ENCODE data around the gene BIN2.
"Not testable (repeated sequence)": the region's sequence is repeated elsewhere in the genome, so short reads cannot be mapped to it uniquely, and the experiment has no call there.

BIN2 gene

DNA sequence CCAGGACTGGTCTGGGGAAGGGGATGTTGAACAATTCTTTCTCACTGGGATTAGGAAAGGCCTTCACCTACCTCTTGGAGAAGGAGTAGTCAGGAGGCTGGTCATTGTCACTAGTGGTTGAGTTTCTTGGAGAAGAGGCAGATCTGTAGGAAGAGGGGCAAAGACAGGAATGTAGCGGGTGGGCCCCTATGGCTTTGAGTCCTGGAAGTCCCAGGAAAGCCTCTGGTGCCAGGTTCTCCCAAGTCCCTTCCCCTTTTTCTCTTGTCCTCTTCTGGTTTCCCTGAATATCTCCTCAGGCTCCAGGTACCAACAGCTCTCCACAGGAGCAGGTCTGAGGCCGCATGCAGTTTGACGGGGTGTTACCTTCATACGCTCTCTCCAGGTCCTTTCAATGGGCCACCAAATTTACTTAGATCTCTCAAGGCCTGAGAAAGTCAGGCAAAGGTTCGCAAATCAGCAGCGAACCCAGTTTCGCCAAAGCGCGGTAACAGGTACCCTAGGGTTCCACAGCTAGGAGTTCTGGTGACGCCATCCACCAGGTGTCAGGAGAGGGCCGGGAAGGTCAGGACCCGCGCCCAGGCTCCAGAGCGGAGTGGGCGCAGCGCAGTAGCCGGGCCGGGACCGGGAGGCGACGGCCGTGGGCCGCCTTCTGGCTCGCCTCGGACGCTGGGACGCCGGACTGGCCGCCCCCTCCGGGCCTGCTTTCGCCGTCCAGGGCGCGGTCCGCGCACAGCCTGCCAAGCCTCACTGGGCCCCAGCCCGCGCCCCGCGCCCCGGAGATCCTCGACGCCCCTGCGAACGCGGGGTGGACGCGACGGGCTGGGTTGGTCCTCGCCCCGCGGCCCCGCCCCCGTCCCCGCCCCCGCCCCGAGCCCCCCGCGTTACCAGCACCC lies 54.6 kb downstream of the BIN2 start:
- H3K36me3 ChIP-seq (ENCODE audit: insufficient read depth, low read depth, low read length): no peaks in the 10 kb centered on the region
- H3K9ac ChIP-seq (ENCODE audit: low read depth, low read length): no peak overlapping the region
- peaks cover 31% of the 10 kb centered on the region for H3K27me3 ChIP-seq (ENCODE audit: insufficient read depth, low read length)
- H3K4me3 ChIP-seq (ENCODE audit: low read length): peak overlapping the region; percentile 78
- no peak overlapping the region for H3K27ac ChIP-seq (ENCODE audit: low read length)
- no peaks in the 10 kb centered on the region for H3K9me3 ChIP-seq (ENCODE audit: insufficient read depth, low read depth, low read length)
- H3K4me1 ChIP-seq (ENCODE audit: insufficient read depth, low read length): peaks cover 8% of the 10 kb centered on the region

DNA sequence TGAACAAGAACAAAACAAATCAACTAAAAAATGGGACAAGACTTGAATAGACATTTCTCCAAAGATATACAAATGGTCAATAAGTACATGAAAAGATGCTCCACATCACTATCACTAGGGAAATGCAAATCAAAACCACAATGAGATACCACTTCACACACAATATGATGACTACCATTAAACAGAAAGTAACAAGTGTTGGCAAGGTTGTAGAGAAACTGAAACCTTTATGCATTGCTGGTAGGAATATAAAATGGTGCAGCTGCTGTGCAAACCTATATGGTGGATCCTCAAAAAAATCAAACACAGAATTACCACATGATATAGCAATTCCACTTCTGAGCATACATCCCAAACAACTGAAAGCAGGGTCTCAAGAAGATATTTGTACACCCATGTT lies 59.0 kb downstream of the BIN2 start:
- no peak overlapping the region for H3K27ac ChIP-seq (ENCODE audit: low read length)
- H3K36me3 ChIP-seq (ENCODE audit: insufficient read depth, low read depth, low read length): no peaks in the 10 kb centered on the region
- H3K4me3 ChIP-seq (ENCODE audit: low read length): no peak overlapping the region
- peaks cover 3% of the 10 kb centered on the region for H3K4me1 ChIP-seq (ENCODE audit: insufficient read depth, low read length)
- H3K9me3 ChIP-seq (ENCODE audit: insufficient read depth, low read depth, low read length): no peaks in the 10 kb centered on the region
- peaks cover 11% of the 10 kb centered on the region; the same call in 1 of the 2 replicates for H3K27me3 ChIP-seq (ENCODE audit: insufficient read depth, low read length)
- no peak overlapping the region for H3K9ac ChIP-seq (ENCODE audit: low read depth, low read length)

GRCh38 chr12:51264297-51264696 lies 59.7 kb downstream of the BIN2 start:
- Histone ChIP-seq H3K36me3 (ENCODE audit: insufficient read depth, low read depth, low read length) (no peaks in the 10 kb centered on the region), H3K27ac (ENCODE audit: low read length) (no peak overlapping the region), H3K4me1 (ENCODE audit: insufficient read depth, low read length) (peaks cover 3% of the 10 kb centered on the region), H3K9me3 (ENCODE audit: insufficient read depth, low read depth, low read length) (no peaks in the 10 kb centered on the region), H3K4me3 (ENCODE audit: low read length) (no peak overlapping the region), H3K27me3 (ENCODE audit: insufficient read depth, low read length) (peaks cover 8% of the 10 kb centered on the region; the same call in 1 of the 2 replicates), H3K9ac (ENCODE audit: low read depth, low read length) (no peak overlapping the region)

- no peaks in the 10 kb centered on the region for H3K9me3 ChIP-seq (ENCODE audit: insufficient read depth, low read depth, low read length)
- H3K9ac ChIP-seq (ENCODE audit: low read depth, low read length): no peak overlapping the region
- no peak overlapping the region for H3K4me3 ChIP-seq (ENCODE audit: low read length)
- H3K36me3 ChIP-seq (ENCODE audit: insufficient read depth, low read depth, low read length): no peaks in the 10 kb centered on the region
- no peaks in the 10 kb centered on the region for H3K27me3 ChIP-seq (ENCODE audit: insufficient read depth, low read length)
- H3K27ac ChIP-seq (ENCODE audit: low read length): no peak overlapping the region
- H3K4me1 ChIP-seq (ENCODE audit: insufficient read depth, low read length): peaks cover 3% of the 10 kb centered on the region; the same call in 1 of the 2 replicates
Observed at GRCh38 chr12:51263341-51263740, 60.6 kb downstream of the BIN2 start.

DNA sequence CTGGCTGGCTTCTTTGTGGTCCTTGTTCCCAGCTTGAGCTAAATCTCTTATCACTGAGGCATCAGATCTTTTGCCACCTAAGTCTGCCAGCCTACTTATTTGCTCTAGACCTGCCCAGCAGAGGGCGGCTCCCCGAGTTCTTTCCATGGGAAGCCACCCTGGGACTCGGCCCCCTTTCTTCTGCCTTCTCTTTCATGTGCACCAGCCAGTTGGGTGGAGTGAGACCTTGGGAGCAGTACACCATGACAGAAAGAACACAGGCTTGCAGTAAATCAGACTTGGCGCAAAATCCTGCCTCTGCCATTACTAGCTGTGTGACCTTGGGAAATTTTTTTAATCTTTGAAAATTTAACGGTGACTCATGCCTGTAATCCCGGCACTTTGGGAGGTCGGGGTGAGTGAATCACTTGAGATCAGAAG lies 61.2 kb downstream of the BIN2 start:
- Histone ChIP-seq H3K9ac (ENCODE audit: low read depth, low read length) (no peak overlapping the region), H3K4me3 (ENCODE audit: low read length) (no peak overlapping the region), H3K27ac (ENCODE audit: low read length) (no peak overlapping the region), H3K4me1 (ENCODE audit: insufficient read depth, low read length) (peaks cover 3% of the 10 kb centered on the region; the same call in 1 of the 2 replicates), H3K36me3 (ENCODE audit: insufficient read depth, low read depth, low read length) (no peaks in the 10 kb centered on the region), H3K9me3 (ENCODE audit: insufficient read depth, low read depth, low read length) (no peaks in the 10 kb centered on the region), H3K27me3 (ENCODE audit: insufficient read depth, low read length) (no peaks in the 10 kb centered on the region)

GRCh38 chr12:51259600-51259999 lies 64.4 kb downstream of the BIN2 start:
- not testable (repeated sequence) for H3K27me3 ChIP-seq (ENCODE audit: insufficient read depth, low read length); H3K36me3 ChIP-seq (ENCODE audit: insufficient read depth, low read depth, low read length); H3K4me3 ChIP-seq (ENCODE audit: low read length)

DNA sequence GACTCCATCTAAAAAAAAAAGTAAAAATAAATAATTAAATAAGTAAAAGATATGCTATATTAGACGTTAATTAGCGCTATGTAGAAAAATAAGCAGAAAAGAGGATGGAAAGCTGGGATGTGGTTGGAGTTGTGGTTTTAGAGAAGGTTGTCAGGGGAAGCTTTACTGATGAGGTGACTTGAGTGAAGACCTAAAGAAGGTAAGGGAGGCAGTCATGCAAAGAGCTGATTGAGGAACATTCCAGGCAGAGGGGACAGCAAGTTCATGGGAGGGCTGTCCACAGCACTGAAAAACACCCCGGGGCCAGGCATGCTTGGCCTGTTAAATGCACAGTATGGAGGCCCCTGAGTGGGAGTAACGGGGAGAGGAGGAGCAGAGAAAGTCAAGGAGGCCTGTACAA lies 69.4 kb downstream of the BIN2 start:
- H3K36me3 ChIP-seq (ENCODE audit: insufficient read depth, low read depth, low read length): no peaks in the 10 kb centered on the region
- H3K9ac ChIP-seq (ENCODE audit: low read depth, low read length): no peak overlapping the region; the same call in 1 of the 2 replicates
- H3K27ac ChIP-seq (ENCODE audit: low read length): no peak overlapping the region
- no peak overlapping the region for H3K4me3 ChIP-seq (ENCODE audit: low read length)
- no peaks in the 10 kb centered on the region for H3K9me3 ChIP-seq (ENCODE audit: insufficient read depth, low read depth, low read length)
- H3K4me1 ChIP-seq (ENCODE audit: insufficient read depth, low read length): no peaks in the 10 kb centered on the region; the same call in 1 of the 2 replicates
- no peaks in the 10 kb centered on the region for H3K27me3 ChIP-seq (ENCODE audit: insufficient read depth, low read length)

More at GRCh38 chr12:51259600-51259999, 64.4 kb downstream of the BIN2 start:
- not testable (repeated sequence) for H3K4me1 ChIP-seq (ENCODE audit: insufficient read depth, low read length); H3K27ac ChIP-seq (ENCODE audit: low read length); H3K9me3 ChIP-seq (ENCODE audit: insufficient read depth, low read depth, low read length); H3K9ac ChIP-seq (ENCODE audit: low read depth, low read length)

DNA sequence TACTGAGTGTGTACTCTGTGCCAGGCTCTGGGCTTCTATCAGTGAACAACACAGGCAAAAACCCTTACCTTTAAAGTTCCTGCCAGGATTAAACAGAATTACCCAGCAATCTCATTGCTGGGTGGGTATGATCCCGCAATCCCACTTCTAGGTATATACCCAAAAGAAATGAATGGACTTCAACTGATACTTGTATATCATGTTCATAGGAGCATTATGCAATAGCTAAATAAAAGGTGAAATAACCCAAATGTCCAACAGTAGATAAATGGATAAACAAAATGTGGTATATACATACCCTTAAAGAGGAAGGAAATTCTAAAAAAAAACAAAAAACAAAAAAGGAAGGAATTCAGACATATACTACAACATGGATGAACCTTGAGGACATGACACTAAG lies 70.7 kb downstream of the BIN2 start:
- Histone ChIP-seq H3K4me1 (ENCODE audit: insufficient read depth, low read length) (peaks cover 2% of the 10 kb centered on the region; the same call in 1 of the 2 replicates), H3K4me3 (ENCODE audit: low read length) (no peak overlapping the region), H3K9me3 (ENCODE audit: insufficient read depth, low read depth, low read length) (no peaks in the 10 kb centered on the region), H3K27ac (ENCODE audit: low read length) (no peak overlapping the region), H3K36me3 (ENCODE audit: insufficient read depth, low read depth, low read length) (no peaks in the 10 kb centered on the region), H3K27me3 (ENCODE audit: insufficient read depth, low read length) (no peaks in the 10 kb centered on the region), H3K9ac (ENCODE audit: low read depth, low read length) (peak overlapping the region; percentile 64)

- Histone ChIP-seq H3K27me3 (ENCODE audit: insufficient read depth, low read length) (no peaks in the 10 kb centered on the region), H3K27ac (ENCODE audit: low read length) (peak overlapping the region; percentile 86), H3K9me3 (ENCODE audit: insufficient read depth, low read depth, low read length) (no peaks in the 10 kb centered on the region), H3K4me1 (ENCODE audit: insufficient read depth, low read length) (peaks cover 23% of the 10 kb centered on the region), H3K9ac (ENCODE audit: low read depth, low read length) (peak overlapping the region; percentile 60; the same call in 1 of the 2 replicates), H3K36me3 (ENCODE audit: insufficient read depth, low read depth, low read length) (peaks cover 27% of the 10 kb centered on the region), H3K4me3 (ENCODE audit: low read length) (peak overlapping the region; percentile 36; the same call in 1 of the 2 replicates)
Observed at GRCh38 chr12:51247523-51248206, 76.3 kb downstream of the BIN2 start.

- Histone ChIP-seq H3K9me3 (ENCODE audit: insufficient read depth, low read depth, low read length) (no peaks in the 10 kb centered on the region), H3K36me3 (ENCODE audit: insufficient read depth, low read depth, low read length) (peaks cover 39% of the 10 kb centered on the region), H3K27ac (ENCODE audit: low read length) (no peak overlapping the region), H3K9ac (ENCODE audit: low read depth, low read length) (peak overlapping the region; percentile 4; the same call in 1 of the 2 replicates), H3K4me1 (ENCODE audit: insufficient read depth, low read length) (peaks cover 23% of the 10 kb centered on the region), H3K4me3 (ENCODE audit: low read length) (no peak overlapping the region), H3K27me3 (ENCODE audit: insufficient read depth, low read length) (no peaks in the 10 kb centered on the region)
Observed at GRCh38 chr12:51246254-51246853, 77.6 kb downstream of the BIN2 start.

- Histone ChIP-seq H3K9me3 (ENCODE audit: insufficient read depth, low read depth, low read length) (no peaks in the 10 kb centered on the region), H3K36me3 (ENCODE audit: insufficient read depth, low read depth, low read length) (peaks cover 46% of the 10 kb centered on the region), H3K27ac (ENCODE audit: low read length) (no peak overlapping the region)
Observed at GRCh38 chr12:51245476-51246253, 78.3 kb downstream of the BIN2 start.

More at GRCh38 chr12:51245476-51246253, 78.3 kb downstream of the BIN2 start:
- Histone ChIP-seq H3K27me3 (ENCODE audit: insufficient read depth, low read length) (no peaks in the 10 kb centered on the region), H3K9ac (ENCODE audit: low read depth, low read length) (no peak overlapping the region), H3K4me3 (ENCODE audit: low read length) (no peak overlapping the region), H3K4me1 (ENCODE audit: insufficient read depth, low read length) (peaks cover 23% of the 10 kb centered on the region)

Measured in iPS-20b (cell line).